Epithelial cell of prostate (primary cell): ENCODE results near the gene CDO1.
"Not testable (repeated sequence)": the region's sequence is repeated elsewhere in the genome, so short reads cannot be mapped to it uniquely, and the experiment has no call there.

ENCODE experiments used
- DNase-seq: peaks from one replicate; pipeline ENCODE4 v3.0.0-alpha.2; 2011; ENCODE audit warnings: low read depth, low spot score
- H3K27ac ChIP-seq: fragments of 450-650 bp; 2 replicates; pipeline ENCODE4 v1.5.1; 2017; ENCODE audit warnings: mild to moderate bottlenecking

The CDO1 gene

GRCh38 chr5:115831163-115831768 lies 14.8 kb upstream of the CDO1 start:
- DNase-seq = no peak
- no peak overlapping the region for H3K27ac ChIP-seq

- DNase-seq = no peak
- no peak overlapping the region for H3K27ac ChIP-seq
Observed at GRCh38 chr5:115829913-115830312, 13.5 kb upstream of the CDO1 start.

GRCh38 chr5:115825948-115826347 lies 9.5 kb upstream of the CDO1 start:
- H3K27ac ChIP-seq = no peak overlapping the region
- DNase-seq = no peak

- DNase-seq = not testable (repeated sequence)
Observed at GRCh38 chr5:115824983-115825382, 8.5 kb upstream of the CDO1 start.

GRCh38 chr5:115820846-115821245 lies 4.4 kb upstream of the CDO1 start:
- DNase-seq = no peak
- no peak overlapping the region for H3K27ac ChIP-seq

More at GRCh38 chr5:115824983-115825382, 8.5 kb upstream of the CDO1 start:
- H3K27ac ChIP-seq = not testable (repeated sequence)

- no peak for DNase-seq
Observed at GRCh38 chr5:115818821-115819220, 2.4 kb upstream of the CDO1 start.

GRCh38 chr5:115817386-115817785 lies 927 bp upstream of the CDO1 start:
- DNase-seq = no peak
- H3K27ac ChIP-seq = no peak overlapping the region

More at GRCh38 chr5:115818821-115819220, 2.4 kb upstream of the CDO1 start:
- no peak overlapping the region for H3K27ac ChIP-seq

GRCh38 chr5:115815693-115816225 lies 700 bp downstream of the CDO1 start:
- DNase-seq = no peak
- H3K27ac ChIP-seq = no peak overlapping the region

- DNase-seq = no peak
- no peak overlapping the region for H3K27ac ChIP-seq
Observed at GRCh38 chr5:115815006-115815692, 1.3 kb downstream of the CDO1 start.

GRCh38 chr5:115813719-115814118 lies 2.7 kb downstream of the CDO1 start:
- DNase-seq = no peak
- H3K27ac ChIP-seq = no peak overlapping the region

- DNase-seq = no peak
- no peak overlapping the region for H3K27ac ChIP-seq
Observed at GRCh38 chr5:115812372-115812771, 4.1 kb downstream of the CDO1 start.

- no peak for DNase-seq
- H3K27ac ChIP-seq = no peak overlapping the region
Observed at GRCh38 chr5:115811406-115811805, 5.1 kb downstream of the CDO1 start.

GRCh38 chr5:115810761-115811160 lies 5.7 kb downstream of the CDO1 start:
- no peak overlapping the region for H3K27ac ChIP-seq
- DNase-seq = no peak

GRCh38 chr5:115809946-115810345 lies 6.5 kb downstream of the CDO1 start:
- H3K27ac ChIP-seq = no peak overlapping the region
- DNase-seq = no peak

GRCh38 chr5:115808066-115808465 lies 8.4 kb downstream of the CDO1 start:
- not testable (repeated sequence) for H3K27ac ChIP-seq, DNase-seq

GRCh38 chr5:115807654-115808052 lies 8.8 kb downstream of the CDO1 start:
- no peak for DNase-seq

GRCh38 chr5:115806986-115807653 lies 9.3 kb downstream of the CDO1 start:
- no peak overlapping the region for H3K27ac ChIP-seq
- no peak for DNase-seq

More at GRCh38 chr5:115807654-115808052, 8.8 kb downstream of the CDO1 start:
- H3K27ac ChIP-seq = no peak overlapping the region

GRCh38 chr5:115801984-115802383 lies 14.5 kb downstream of the CDO1 start:
- DNase-seq = no peak
- H3K27ac ChIP-seq = no peak overlapping the region

- no peak overlapping the region for H3K27ac ChIP-seq
- no peak for DNase-seq
Observed at GRCh38 chr5:115801152-115801551, 15.3 kb downstream of the CDO1 start.

GRCh38 chr5:115800108-115800507 lies 16.4 kb downstream of the CDO1 start:
- DNase-seq = no peak
- H3K27ac ChIP-seq = no peak overlapping the region

GRCh38 chr5:115798252-115798651 lies 18.2 kb downstream of the CDO1 start:
- H3K27ac ChIP-seq = no peak overlapping the region
- DNase-seq = no peak
